WI38 (cell line): Measurements from ENCODE around the gene SURF4.

Experiments
- H3K4me3 ChIP-seq: 2 replicates; pipeline ENCODE4 v1.5.1; 2011; ENCODE audit warnings: low read depth, mild to moderate bottlenecking, control low read depth, low read length
- CTCF ChIP-seq: IDR thresholded peaks from 2 replicates; pipeline ENCODE4 v1.5.1; 2012; ENCODE audit warnings: low read depth, mild to moderate bottlenecking, control low read depth, low read length

Gene SURF4

DNA sequence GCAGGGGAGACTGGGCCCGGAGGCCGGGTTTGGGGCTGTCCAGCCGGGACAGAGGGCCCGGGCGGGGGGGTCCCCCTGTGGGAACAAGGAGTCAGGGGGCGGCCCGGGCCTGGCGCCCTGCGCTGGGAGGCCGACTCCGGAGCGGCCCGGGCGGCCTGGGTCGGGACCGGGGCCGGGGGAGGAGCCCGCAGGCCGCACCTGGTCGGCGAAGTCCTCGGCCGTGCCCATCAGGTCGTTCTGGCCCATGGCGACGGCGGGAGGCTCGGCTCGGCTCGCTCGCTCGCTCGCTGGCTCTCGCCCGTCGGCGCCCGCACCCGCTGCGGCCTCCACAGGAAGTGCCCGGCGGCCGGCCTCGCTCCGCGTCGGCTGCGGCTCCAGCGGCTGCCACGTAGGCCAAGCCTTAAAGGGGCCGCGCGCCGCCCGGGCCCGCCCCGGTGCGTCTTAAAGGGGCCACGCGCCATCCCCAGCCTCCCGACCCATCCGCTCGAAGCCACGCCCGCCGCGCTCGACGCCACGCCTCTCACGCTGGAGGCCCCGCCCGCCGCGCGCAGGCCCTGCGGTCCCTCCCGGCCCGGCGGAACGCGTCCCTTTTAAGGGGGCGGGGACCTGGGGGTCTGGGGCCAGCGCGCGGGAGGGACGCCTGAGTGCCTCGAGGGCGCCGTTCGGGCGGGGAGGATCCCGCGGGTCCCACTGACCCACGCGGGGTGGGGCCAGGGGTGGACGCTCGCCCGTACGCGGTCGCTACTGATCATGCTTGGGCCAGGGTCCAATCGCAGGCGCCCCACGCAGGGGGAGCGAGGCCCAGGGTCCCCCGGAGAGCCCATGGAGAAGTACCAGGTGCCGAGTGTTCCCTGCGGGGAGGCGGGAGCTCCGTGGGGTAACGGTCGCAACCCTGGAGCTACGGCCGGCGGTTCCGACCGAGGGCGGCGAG is at the start of gene SURF4, which contains the start of gene STKLD1:
TSS of gene SURF4 (minus strand) at position 337 of the 931 bp plus-strand sequence. CDS start at position 246, 91 bp downstream.
TSS of gene STKLD1 (plus strand) at position 643 of the 931 bp plus-strand sequence. CDS start at position 751, 108 bp downstream.
- no peak for TF ChIP-seq CTCF
- H3K4me3 ChIP-seq: peak within 1 kb of the TSS; percentile 82

DNA sequence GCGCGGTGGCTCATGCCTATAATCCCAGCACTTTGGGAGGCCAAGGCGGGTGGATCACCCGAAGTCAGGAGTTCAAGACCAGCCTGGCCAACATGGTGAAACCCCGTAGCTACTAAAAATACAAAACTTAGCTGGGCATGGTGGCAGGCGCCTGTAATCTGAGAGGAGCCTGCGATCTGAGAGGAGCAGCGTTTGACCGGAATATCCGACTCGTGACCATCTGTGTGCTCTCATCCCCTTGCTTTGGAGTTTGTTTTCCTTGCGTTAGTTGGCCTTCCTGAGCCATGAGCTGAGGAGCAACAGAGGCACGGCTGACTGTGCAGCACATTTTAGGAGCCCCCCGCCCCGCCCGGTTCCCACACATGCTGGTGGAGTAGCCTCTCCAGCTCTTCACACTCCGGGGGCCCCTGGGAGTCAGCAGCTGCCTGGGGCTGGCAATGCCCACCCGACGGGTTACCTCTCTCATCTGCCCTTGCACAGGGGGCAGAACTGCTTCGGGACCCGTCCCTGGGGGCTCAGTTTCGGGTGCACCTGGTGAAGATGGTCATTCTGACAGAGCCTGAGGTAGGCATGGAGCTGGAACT is 49.3 kb upstream of the SURF4 start:
- no peak overlapping the region for H3K4me3 ChIP-seq
- no peak for TF ChIP-seq CTCF

DNA sequence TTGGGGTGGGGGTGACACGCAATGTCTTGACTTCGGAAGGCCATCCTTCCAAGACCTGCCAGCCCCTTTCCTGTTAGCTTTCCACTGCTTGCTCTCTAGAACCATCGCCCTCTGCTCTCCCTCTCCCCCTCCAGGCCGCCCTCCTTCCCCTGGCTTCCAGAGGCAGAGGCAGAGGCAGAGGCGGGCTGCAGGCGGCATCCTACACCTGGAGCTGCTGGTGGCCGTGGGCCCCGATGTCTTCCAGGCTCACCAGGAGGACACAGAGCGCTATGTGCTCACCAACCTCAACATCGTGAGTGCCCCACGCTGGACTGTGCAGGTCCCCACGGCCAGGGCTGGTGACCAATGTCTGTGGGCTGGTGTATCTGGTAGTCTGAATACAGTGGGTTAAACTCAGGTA is 48.3 kb upstream of the SURF4 start:
- no peak overlapping the region for H3K4me3 ChIP-seq
- TF ChIP-seq CTCF: no peak

DNA sequence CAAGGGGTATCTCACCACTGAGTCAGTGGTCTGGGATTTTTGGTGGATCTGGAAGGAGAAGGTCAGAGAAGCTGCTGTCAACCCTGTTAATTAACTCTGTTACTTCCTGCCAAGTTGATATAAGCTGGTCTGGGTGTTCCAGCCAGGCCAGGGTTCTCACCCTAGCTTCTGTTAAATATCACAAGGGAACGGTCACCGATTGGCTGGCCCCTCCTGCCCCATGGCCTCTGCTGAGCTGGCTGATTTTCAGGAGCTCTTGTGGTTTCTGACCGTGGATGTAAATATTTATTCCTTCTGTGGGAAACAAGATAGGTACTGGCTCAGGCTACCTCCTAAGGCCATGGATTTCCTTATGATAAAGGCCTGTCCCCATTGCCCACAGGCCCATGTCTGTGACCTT is 47.4 kb upstream of the SURF4 start:
- TF ChIP-seq CTCF: no peak
- H3K4me3 ChIP-seq: no peak overlapping the region

GRCh38 chr9:133421615-133422542 is 46.0 kb upstream of the SURF4 start, which contains the start of gene ADAMTS13:
Gene ADAMTS13 (plus strand): TSS chr9:133422367. CDS start chr9:133422444, 77 bp downstream.
- TF ChIP-seq CTCF: no peak
- H3K4me3 ChIP-seq: no peak within 1 kb of the TSS

DNA sequence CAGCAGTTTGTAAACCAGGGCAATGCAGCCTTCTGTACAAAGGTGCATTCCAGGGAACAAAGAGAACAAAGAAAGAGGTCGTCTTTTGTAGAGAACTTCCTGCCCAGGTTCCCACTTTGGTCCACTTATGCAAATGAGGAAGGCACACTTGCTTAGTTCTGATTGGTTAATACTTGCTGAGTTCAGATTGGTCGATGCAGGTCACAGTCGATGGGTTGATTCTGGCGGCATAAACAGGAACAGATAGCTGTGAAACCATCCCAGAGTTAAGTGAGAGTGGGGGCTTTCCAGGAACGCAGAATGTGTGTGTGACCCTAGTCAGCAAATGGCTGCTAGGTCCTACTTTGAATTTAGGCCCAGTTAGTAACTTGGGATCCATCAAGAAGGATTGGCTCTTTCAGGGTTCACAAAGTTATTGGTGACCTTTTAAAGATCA is 44.5 kb upstream of the SURF4 start:
- no peak overlapping the region for H3K4me3 ChIP-seq
- TF ChIP-seq CTCF: no peak
